Transverse colon (tissue), 4 donors: ENCODE data around the gene AMIGO1. TPM values are rescaled to one million over a fixed set of nuclear protein-coding genes. Genes with fewer than 3 reads are reported as not detected.
"Not testable (repeated sequence)": the region's sequence is repeated elsewhere in the genome, so short reads cannot be mapped to it uniquely, and the experiment has no call there.

Experiments
- DNase-seq: peaks from one replicate; pipeline ENCODE4 v3.0.0-alpha.2; 2019
- H3K27ac ChIP-seq, 4 donors: fragments of 200-600 bp; sonication (generic); 2 replicates each; pipeline ENCODE4 v1.5.1; 2016 to 2018; ENCODE audit warnings: inconsistent platforms in 4 of 4
- H3K27me3 ChIP-seq: fragments of 200-600 bp; sonication (generic); 2 replicates; pipeline ENCODE4 v1.5.1; 2017; ENCODE audit warnings: inconsistent platforms
- H3K36me3 ChIP-seq, 4 donors: fragments of 200-600 bp; sonication (generic); 2 replicates each; pipeline ENCODE4 v1.5.1; 2017 to 2019; ENCODE audit warnings: inconsistent platforms in 4 of 4
- H3K4me1 ChIP-seq, 4 donors: fragments of 200-600 bp; sonication (generic); 2 replicates each; pipeline ENCODE4 v1.5.1; 2017 to 2020; ENCODE audit warnings: inconsistent platforms in 4 of 4
- H3K4me3 ChIP-seq, 4 donors: fragments of 200-600 bp; sonication (generic); 1 replicate in 1 of 4; 2 replicates in 3 of 4; pipeline versions ENCODE4 v1.5.1 to v1.6.1; 2017 to 2019; ENCODE audit warnings: inconsistent platforms in 4 of 4
- H3K9me3 ChIP-seq, 2 donors: fragments of 200-600 bp; sonication (generic); 2 replicates each; pipeline ENCODE4 v1.5.1; 2017 to 2019; ENCODE audit warnings: inconsistent platforms in 2 of 2
- CTCF ChIP-seq, 5 experiments: fragments of 200-600 bp in 3 of 5; fragments of 450-650 bp in 2 of 5; sonication (generic) in 3 of 5; IDR thresholded peaks; 1 replicate in 2 of 5; 2 replicates in 3 of 5; pipeline ENCODE4 v1.5.1; 2016 to 2017; ENCODE audit warnings: antibody characterized with exemption in 5 of 5, inconsistent platforms in 3 of 5, mild to moderate bottlenecking in 2 of 5, moderate library complexity in 1 of 5
- EP300 ChIP-seq: sonication (generic); formaldehyde crosslinking; IDR thresholded peaks from one replicate; pipeline ENCODE4 v1.6.1; 2017; ENCODE audit warnings: antibody characterized with exemption, low read depth
- POLR2A ChIP-seq: fragments of 450-650 bp; IDR thresholded peaks from one replicate; pipeline ENCODE4 v1.6.1; 2016; ENCODE audit warnings: antibody characterized with exemption, mild to moderate bottlenecking, moderate library complexity
- POLR2AphosphoS5 ChIP-seq, 3 donors: sonication (generic); formaldehyde crosslinking; IDR thresholded peaks; one replicate each; pipeline ENCODE4 v1.6.1; 2016; ENCODE audit warnings: antibody characterized with exemption in 3 of 3
- WGBS, 2 donors: methylation state at CpG; one replicate each; pipeline ENCODE4 v1.1.5; 2018; ENCODE audit warnings: low coverage in 1 of 2; 5-methylcytosine and 5-hydroxymethylcytosine counted together
- in situ Hi-C, 4 donors: fragments of 200-750 bp; cut with MboI; loops; one replicate each; pipeline versions ENCODE4 v1.15.0 to v1.15.1; 2017; ENCODE audit warnings: low sequenced_read_pairs in 3 of 4, low pct_ligation_motif_present in 1 of 4, low pct_unique_long_range_greater_than_20kb in 1 of 4
- intact Hi-C: fragments of 100-400 bp; cut with DNase I; formaldehyde crosslinking; loops from one replicate; pipeline ENCODE4 v1.15.1; 2023; ENCODE audit warnings: low total_unique reads
- total RNA-seq, 4 donors: library from RNA; depleted of rRNA; stranded (reverse); fragments of >200 nt; gene quantifications; one replicate each; pipeline ENCODE4 v1.1.0, GENCODE V29; 2016

Gene AMIGO1
- total RNA-seq, 4 donors from 2014 or later = 0.60 to 8.1 (median 3.5) TPM

DNA sequence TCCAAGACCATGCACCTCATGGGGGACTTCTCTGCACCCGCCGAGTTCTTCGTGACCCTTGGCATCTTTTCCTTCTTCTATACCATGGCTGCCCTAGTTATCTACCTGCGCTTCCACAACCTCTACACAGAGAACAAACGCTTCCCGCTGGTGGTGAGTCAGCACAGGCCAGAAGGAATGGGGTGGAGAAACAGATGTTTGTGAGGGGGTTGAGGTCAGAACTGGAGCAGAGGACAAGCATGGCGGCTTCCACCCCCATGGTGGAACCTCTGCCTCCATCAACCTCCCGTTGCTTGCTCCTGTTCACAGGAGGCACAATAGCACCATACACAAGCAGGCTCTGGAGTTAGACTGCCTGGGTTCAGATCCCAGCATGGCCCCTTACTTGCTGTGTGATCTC is 32.7 kb downstream of the AMIGO1 start:
- H3K27me3 ChIP-seq = peaks cover 10% of the 10 kb centered on the region
- no peak overlapping the region for H3K4me3 ChIP-seq
- H3K27ac ChIP-seq = no peak overlapping the region
- TF ChIP-seq POLR2A = no peak
- TF ChIP-seq CTCF (IDR thresholded peaks at IDR 0.05) = no peak
- TF ChIP-seq POLR2AphosphoS5 (IDR thresholded peaks at IDR 0.05) = no peak
- no peak for TF ChIP-seq EP300
- intact Hi-C loops = no loop called here
- no peaks in the 10 kb centered on the region for H3K36me3 ChIP-seq
- DNase-seq = no peak
- in situ Hi-C loops = no loop called here
- H3K9me3 ChIP-seq = no peaks in the 10 kb centered on the region
- 75 to 89% methylated on average over 4 to 8 of the region's 8 CpGs for WGBS, 2 donors
- H3K4me1 ChIP-seq = no peaks in the 10 kb centered on the region

- no peak overlapping the region for H3K4me3 ChIP-seq
- no peak overlapping the region for H3K27ac ChIP-seq
- in situ Hi-C loops = no loop called here
- H3K4me1 ChIP-seq = no peaks in the 10 kb centered on the region
- TF ChIP-seq CTCF (IDR thresholded peaks at IDR 0.05) (no peak), POLR2A (no peak), EP300 (no peak), POLR2AphosphoS5 (IDR thresholded peaks at IDR 0.05) (no peak)
- H3K27me3 ChIP-seq = peaks cover 24% of the 10 kb centered on the region
- DNase-seq = no peak
- intact Hi-C loops = no loop called here
- H3K36me3 ChIP-seq = no peaks in the 10 kb centered on the region
- WGBS, 2 donors = 50 to 83% methylated on average over 2 to 9 of the region's 9 CpGs
- no peaks in the 10 kb centered on the region for H3K9me3 ChIP-seq
Measured at GRCh38 chr1:109475261-109475660, 34.3 kb downstream of the AMIGO1 start.

DNA sequence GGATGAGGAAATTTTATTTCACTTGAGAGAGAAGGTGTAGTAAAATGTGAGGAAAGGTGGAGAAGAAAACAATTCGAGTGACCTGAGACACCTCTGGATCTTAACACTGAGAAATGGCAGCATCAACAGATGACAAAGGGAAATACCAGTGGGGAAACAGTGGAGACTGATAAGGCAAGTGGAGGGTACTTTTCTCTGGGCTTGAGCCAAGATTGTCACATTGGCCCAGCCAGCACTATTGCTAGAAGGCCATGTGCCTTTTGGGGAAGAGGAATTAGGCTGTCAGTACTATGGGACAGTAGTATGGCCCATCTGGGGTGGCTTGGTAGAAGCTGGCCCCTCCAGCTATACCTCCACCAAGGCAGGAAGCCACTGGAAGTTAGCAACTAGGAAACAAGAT is 34.8 kb downstream of the AMIGO1 start:
- no peak for TF ChIP-seq POLR2AphosphoS5 (IDR thresholded peaks at IDR 0.05)
- no peak for TF ChIP-seq EP300
- no peak for TF ChIP-seq POLR2A
- no peak for TF ChIP-seq CTCF (IDR thresholded peaks at IDR 0.05)
- peaks cover 29% of the 10 kb centered on the region for H3K27me3 ChIP-seq
- in situ Hi-C loops = no loop called here

GRCh38 chr1:109473284-109474057 is 36.1 kb downstream of the AMIGO1 start:
- in situ Hi-C loops, DNase-seq, H3K4me1 ChIP-seq, intact Hi-C loops, H3K4me3 ChIP-seq, H3K36me3 ChIP-seq, H3K27ac ChIP-seq, H3K9me3 ChIP-seq: not testable (repeated sequence)
- peaks cover 37% of the 10 kb centered on the region for H3K27me3 ChIP-seq
- WGBS, 2 donors = 84% methylated on average over 12 of the region's 12 CpGs; no CpG with 5 or more reads in 1 of the 2 donors

More for the DNA sequence above, 34.8 kb downstream of the AMIGO1 start:
- 70 to 100% methylated on average over 1 of the region's 1 CpG for WGBS, 2 donors
- no peaks in the 10 kb centered on the region for H3K36me3 ChIP-seq
- no peaks in the 10 kb centered on the region for H3K4me1 ChIP-seq
- no peak overlapping the region for H3K27ac ChIP-seq
- intact Hi-C loops = no loop called here
- no peaks in the 10 kb centered on the region for H3K9me3 ChIP-seq
- H3K4me3 ChIP-seq = no peak overlapping the region
- no peak for DNase-seq

DNA sequence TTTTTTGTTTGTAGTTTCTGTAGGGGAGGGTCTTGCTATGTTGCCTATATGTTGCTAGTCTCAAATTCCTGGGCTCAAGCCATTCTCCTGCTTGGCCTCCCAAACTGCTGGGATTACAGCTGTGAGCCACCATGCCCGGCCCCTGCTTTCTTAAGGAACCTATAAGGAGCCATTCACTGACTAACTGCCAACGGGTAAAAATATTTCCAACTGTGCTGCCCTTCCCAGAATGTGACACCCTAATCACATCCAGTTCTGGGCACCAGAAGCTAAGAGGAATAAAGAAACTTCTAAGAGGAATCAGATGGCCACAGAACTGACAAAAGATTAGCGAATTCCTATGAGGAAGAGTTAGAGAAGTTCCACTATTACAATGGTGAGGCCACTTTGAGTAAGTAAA is 36.7 kb downstream of the AMIGO1 start:
- in situ Hi-C loops = no loop called here
- no peaks in the 10 kb centered on the region for H3K36me3 ChIP-seq
- DNase-seq = no peak
- no peak overlapping the region for H3K27ac ChIP-seq
- H3K4me3 ChIP-seq = no peak overlapping the region
- intact Hi-C loops = no loop called here
- H3K4me1 ChIP-seq = no peaks in the 10 kb centered on the region
- 44 to 57% methylated on average over 1 to 3 of the region's 3 CpGs for WGBS, 2 donors
- H3K27me3 ChIP-seq = peaks cover 44% of the 10 kb centered on the region
- H3K9me3 ChIP-seq = no peaks in the 10 kb centered on the region
- TF ChIP-seq POLR2A (no peak), POLR2AphosphoS5 (IDR thresholded peaks at IDR 0.05) (no peak), EP300 (no peak), CTCF (IDR thresholded peaks at IDR 0.05) (no peak)
